ENCODE data around the gene SCRN1. TPM values are rescaled to one million over a fixed set of nuclear protein-coding genes. Genes with fewer than 3 reads are reported as not detected.

The SCRN1 gene
- 44.4 TPM for polyA plus RNA-seq (2013, experiment 1 of 2)
- polyA plus RNA-seq (2013, experiment 2 of 2), result 59.2 TPM

- Histone ChIP-seq H3K27me3 (ENCODE audit: insufficient read depth, low read length) (no peaks in the 10 kb centered on the region), H3K4me3 (ENCODE audit: low read length) (peak within 1 kb of the TSS; percentile 98), H3K36me3 (ENCODE audit: insufficient read depth, low read length) (no peaks in the 10 kb centered on the region), H3K27ac (ENCODE audit: low read depth, low read length) (peak within 1 kb of the TSS; percentile 61), H3K9ac (ENCODE audit: low read depth, low read length) (peak within 1 kb of the TSS; percentile 96), H3K9me3 (ENCODE audit: insufficient read depth, low read depth, low read length) (peaks cover 13% of the 10 kb centered on the region), H3K4me1 (ENCODE audit: insufficient read depth, low read length) (peaks cover 14% of the 10 kb centered on the region)
- WGBS, result under 1% methylated on average over 74 of the region's 79 CpGs
Measured at GRCh38 chr7:29989257-29989995, at the start of gene SCRN1. SCRN1 (minus strand) TSS chr7:29989801; CDS start chr7:29969067, 20,734 bp downstream.

GRCh38 chr7:30038196-30038980, 48.8 kb upstream of the SCRN1 start:
- Histone ChIP-seq H3K27me3 (ENCODE audit: insufficient read depth, low read length) (no peaks in the 10 kb centered on the region), H3K9ac (ENCODE audit: low read depth, low read length) (no peak overlapping the region), H3K36me3 (ENCODE audit: insufficient read depth, low read length) (0 out of 2 replicates have a peak, but pooled peaks cover 10% of the 10 kb centered on the region), H3K27ac (ENCODE audit: low read depth, low read length) (no peak overlapping the region), H3K4me1 (ENCODE audit: insufficient read depth, low read length) (peaks cover 15% of the 10 kb centered on the region), H3K4me3 (ENCODE audit: low read length) (no peak overlapping the region), H3K9me3 (ENCODE audit: insufficient read depth, low read depth, low read length) (no peaks in the 10 kb centered on the region)
- 91% methylated on average over 3 of the region's 3 CpGs for WGBS

GRCh38 chr7:30036220-30036619, 46.6 kb upstream of the SCRN1 start:
- Histone ChIP-seq H3K4me3 (ENCODE audit: low read length) (no peak overlapping the region), H3K9ac (ENCODE audit: low read depth, low read length) (no peak overlapping the region), H3K27me3 (ENCODE audit: insufficient read depth, low read length) (no peaks in the 10 kb centered on the region), H3K9me3 (ENCODE audit: insufficient read depth, low read depth, low read length) (no peaks in the 10 kb centered on the region), H3K4me1 (ENCODE audit: insufficient read depth, low read length) (peaks cover 15% of the 10 kb centered on the region; the same call in 1 of the 2 replicates), H3K27ac (ENCODE audit: low read depth, low read length) (no peak overlapping the region), H3K36me3 (ENCODE audit: insufficient read depth, low read length) (peaks cover 16% of the 10 kb centered on the region; the same call in 1 of the 2 replicates)
- WGBS, result 94% methylated on average over 2 of the region's 2 CpGs

- no peak overlapping the region for H3K4me3 ChIP-seq (ENCODE audit: low read length)
- WGBS, result 100% methylated on average over 2 of the region's 3 CpGs
- peaks cover 16% of the 10 kb centered on the region; the same call in 1 of the 2 replicates for H3K36me3 ChIP-seq (ENCODE audit: insufficient read depth, low read length)
- H3K9ac ChIP-seq (ENCODE audit: low read depth, low read length), result no peak overlapping the region
- no peak overlapping the region for H3K27ac ChIP-seq (ENCODE audit: low read depth, low read length)
- H3K27me3 ChIP-seq (ENCODE audit: insufficient read depth, low read length), result no peaks in the 10 kb centered on the region
- H3K9me3 ChIP-seq (ENCODE audit: insufficient read depth, low read depth, low read length), result no peaks in the 10 kb centered on the region
- H3K4me1 ChIP-seq (ENCODE audit: insufficient read depth, low read length), result peaks cover 24% of the 10 kb centered on the region; the same call in 1 of the 2 replicates
Measured at GRCh38 chr7:30034501-30034900, 44.9 kb upstream of the SCRN1 start.

GRCh38 chr7:30032310-30033125, 42.9 kb upstream of the SCRN1 start:
- peaks cover 16% of the 10 kb centered on the region; the same call in 1 of the 2 replicates for H3K36me3 ChIP-seq (ENCODE audit: insufficient read depth, low read length)
- no peaks in the 10 kb centered on the region for H3K27me3 ChIP-seq (ENCODE audit: insufficient read depth, low read length)
- no peak overlapping the region for H3K4me3 ChIP-seq (ENCODE audit: low read length)
- no peak overlapping the region for H3K9ac ChIP-seq (ENCODE audit: low read depth, low read length)
- whole genome bisulfite sequencing, result 88% methylated on average over 4 of the region's 4 CpGs
- H3K9me3 ChIP-seq (ENCODE audit: insufficient read depth, low read depth, low read length), result no peaks in the 10 kb centered on the region
- H3K4me1 ChIP-seq (ENCODE audit: insufficient read depth, low read length), result peaks cover 26% of the 10 kb centered on the region; the same call in 1 of the 2 replicates
- H3K27ac ChIP-seq (ENCODE audit: low read depth, low read length), result no peak overlapping the region

GRCh38 chr7:30029696-30030095, 40.1 kb upstream of the SCRN1 start:
- WGBS, result 23% methylated on average over 6 of the region's 6 CpGs
- no peak overlapping the region for H3K27ac ChIP-seq (ENCODE audit: low read depth, low read length)
- H3K9ac ChIP-seq (ENCODE audit: low read depth, low read length), result peak overlapping the region; percentile 81; the same call in 1 of the 2 replicates

GRCh38 chr7:30028749-30029635, 39.4 kb upstream of the SCRN1 start:
- no peaks in the 10 kb centered on the region for H3K9me3 ChIP-seq (ENCODE audit: insufficient read depth, low read depth, low read length)
- H3K36me3 ChIP-seq (ENCODE audit: insufficient read depth, low read length), result peaks cover 6% of the 10 kb centered on the region; the same call in 1 of the 2 replicates
- WGBS, result under 1% methylated on average over 42 of the region's 42 CpGs
- H3K4me1 ChIP-seq (ENCODE audit: insufficient read depth, low read length), result peaks cover 41% of the 10 kb centered on the region; the same call in 1 of the 2 replicates
- H3K27ac ChIP-seq (ENCODE audit: low read depth, low read length), result peak overlapping the region; percentile 79
- peak overlapping the region; percentile 78 for H3K4me3 ChIP-seq (ENCODE audit: low read length)
- no peaks in the 10 kb centered on the region for H3K27me3 ChIP-seq (ENCODE audit: insufficient read depth, low read length)
- peak overlapping the region; percentile 81 for H3K9ac ChIP-seq (ENCODE audit: low read depth, low read length)

More at GRCh38 chr7:30029696-30030095, 40.1 kb upstream of the SCRN1 start:
- Histone ChIP-seq H3K9me3 (ENCODE audit: insufficient read depth, low read depth, low read length) (no peaks in the 10 kb centered on the region), H3K27me3 (ENCODE audit: insufficient read depth, low read length) (no peaks in the 10 kb centered on the region), H3K4me1 (ENCODE audit: insufficient read depth, low read length) (peaks cover 41% of the 10 kb centered on the region; the same call in 1 of the 2 replicates), H3K36me3 (ENCODE audit: insufficient read depth, low read length) (peaks cover 10% of the 10 kb centered on the region; the same call in 1 of the 2 replicates), H3K4me3 (ENCODE audit: low read length) (peak overlapping the region; percentile 78)

GRCh38 chr7:30028216-30028748, 38.7 kb upstream of the SCRN1 start, which contains the start of gene PLEKHA8:
PLEKHA8 (plus strand) TSS chr7:30028412; CDS start chr7:30028763, 351 bp downstream.
- peak within 1 kb of the TSS; percentile 79 for H3K27ac ChIP-seq (ENCODE audit: low read depth, low read length)
- under 1% methylated on average over 70 of the region's 70 CpGs for WGBS
- no peaks in the 10 kb centered on the region for H3K9me3 ChIP-seq (ENCODE audit: insufficient read depth, low read depth, low read length)
- peak within 1 kb of the TSS; percentile 81 for H3K9ac ChIP-seq (ENCODE audit: low read depth, low read length)
- H3K4me3 ChIP-seq (ENCODE audit: low read length), result peak within 1 kb of the TSS; percentile 78
- peaks cover 41% of the 10 kb centered on the region; the same call in 1 of the 2 replicates for H3K4me1 ChIP-seq (ENCODE audit: insufficient read depth, low read length)
- no peaks in the 10 kb centered on the region for H3K27me3 ChIP-seq (ENCODE audit: insufficient read depth, low read length)
- H3K36me3 ChIP-seq (ENCODE audit: insufficient read depth, low read length), result peaks cover 6% of the 10 kb centered on the region; the same call in 1 of the 2 replicates

- Histone ChIP-seq H3K27me3 (ENCODE audit: insufficient read depth, low read length) (no peaks in the 10 kb centered on the region), H3K9ac (ENCODE audit: low read depth, low read length) (no peak overlapping the region), H3K27ac (ENCODE audit: low read depth, low read length) (no peak overlapping the region; the same call in 1 of the 2 replicates), H3K4me3 (ENCODE audit: low read length) (peak overlapping the region; percentile 78), H3K4me1 (ENCODE audit: insufficient read depth, low read length) (peaks cover 41% of the 10 kb centered on the region; the same call in 1 of the 2 replicates), H3K9me3 (ENCODE audit: insufficient read depth, low read depth, low read length) (no peaks in the 10 kb centered on the region), H3K36me3 (ENCODE audit: insufficient read depth, low read length) (peaks cover 2% of the 10 kb centered on the region; the same call in 1 of the 2 replicates)
- 4% methylated on average over 9 of the region's 9 CpGs for WGBS
Measured at GRCh38 chr7:30027740-30028215, 38.2 kb upstream of the SCRN1 start.
